Measurements from ENCODE around the gene CENPO.
"Not testable (repeated sequence)": the region's sequence is repeated elsewhere in the genome, so short reads cannot be mapped to it uniquely, and the experiment has no call there.

Gene CENPO

DNA sequence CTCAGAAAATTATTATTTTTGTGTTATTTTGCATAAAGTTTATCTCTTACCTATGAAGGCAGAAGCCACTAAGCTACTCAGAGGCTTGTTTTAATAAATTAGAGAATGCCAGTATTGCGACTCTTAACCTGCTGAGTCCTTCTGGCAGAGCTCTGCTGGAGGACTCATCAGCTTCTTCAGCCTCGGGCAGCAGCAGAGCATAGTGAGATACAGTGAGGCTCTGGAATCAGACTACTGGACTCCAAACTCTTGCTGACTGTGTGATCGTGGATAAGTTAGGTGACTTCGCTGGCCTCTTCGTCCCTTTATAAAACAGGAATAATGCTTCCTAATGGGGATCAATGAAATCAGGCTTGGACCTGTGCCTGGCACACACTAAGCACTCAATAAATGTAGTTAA lies 1.8 kb upstream of the CENPO start:
- DNase-seq = no peak

DNA sequence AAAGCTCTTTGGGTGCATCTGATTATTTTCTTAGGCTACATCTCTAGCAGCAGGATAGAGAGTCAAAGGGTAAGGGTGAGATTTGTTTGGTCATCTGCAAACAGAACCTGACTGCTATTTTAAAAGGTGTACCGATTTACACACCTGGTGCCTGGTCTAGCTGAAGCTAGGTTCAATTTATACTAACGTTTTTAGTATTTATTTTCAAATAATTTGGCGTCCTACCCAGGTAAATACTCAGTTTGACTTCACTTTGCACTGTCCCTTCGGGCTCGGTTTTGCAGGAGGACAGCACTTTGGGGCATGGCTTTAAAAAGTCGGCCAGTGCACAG lies 717 bp upstream of the CENPO start:
- no peak for DNase-seq

DNA sequence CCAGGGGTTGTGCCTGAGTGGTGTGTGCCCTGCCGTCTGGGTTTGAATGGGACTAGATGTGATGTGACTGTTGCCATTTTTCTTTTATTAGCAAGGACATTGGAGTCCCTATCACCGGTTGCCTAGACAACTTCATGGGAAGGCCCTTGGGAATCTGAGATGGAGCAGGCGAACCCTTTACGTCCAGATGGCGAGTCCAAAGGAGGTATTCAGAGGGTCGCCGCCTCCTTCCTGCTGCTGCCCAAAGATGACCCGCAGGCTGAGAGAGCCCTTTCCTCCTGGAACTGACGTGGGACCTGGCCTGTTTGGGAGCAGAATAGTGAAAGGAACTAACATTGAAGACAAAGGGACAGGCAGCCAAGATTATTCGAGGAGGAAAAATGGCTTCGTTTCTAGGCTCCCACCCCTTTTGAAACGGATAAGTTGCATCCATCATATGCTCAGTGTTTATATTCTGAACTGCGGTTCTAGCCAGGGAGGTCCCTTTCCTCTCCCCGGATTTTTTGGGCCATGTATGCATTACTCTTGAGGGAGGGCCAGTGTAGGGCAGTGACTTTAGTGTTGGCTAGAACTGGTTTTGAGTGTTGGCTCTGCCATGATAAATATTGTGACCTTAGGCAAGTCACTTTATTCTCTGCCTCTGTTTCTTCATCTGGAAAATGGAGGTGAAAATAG lies 673 bp downstream of the CENPO start:
- DNase-seq = no peak

DNA sequence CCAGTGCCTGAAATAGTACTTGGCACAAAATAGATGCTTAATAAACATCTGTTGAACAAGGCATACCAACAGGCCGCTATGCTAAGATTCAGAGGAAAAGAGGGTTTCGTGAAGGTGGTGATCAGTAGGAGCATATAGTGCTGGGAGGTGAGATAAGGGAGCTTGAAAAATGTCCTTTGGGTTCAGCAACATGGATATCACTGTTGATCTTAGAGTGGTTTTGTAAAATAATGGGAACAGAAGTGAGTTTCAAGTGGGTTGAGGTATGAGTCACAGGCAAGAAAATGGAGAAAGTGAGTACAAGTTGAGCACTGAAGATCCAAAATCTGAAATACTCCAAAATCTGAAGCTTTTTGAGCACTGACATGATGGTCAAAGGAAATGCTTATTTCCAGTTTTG lies 4.4 kb downstream of the CENPO start:
- no peak for DNase-seq

DNA sequence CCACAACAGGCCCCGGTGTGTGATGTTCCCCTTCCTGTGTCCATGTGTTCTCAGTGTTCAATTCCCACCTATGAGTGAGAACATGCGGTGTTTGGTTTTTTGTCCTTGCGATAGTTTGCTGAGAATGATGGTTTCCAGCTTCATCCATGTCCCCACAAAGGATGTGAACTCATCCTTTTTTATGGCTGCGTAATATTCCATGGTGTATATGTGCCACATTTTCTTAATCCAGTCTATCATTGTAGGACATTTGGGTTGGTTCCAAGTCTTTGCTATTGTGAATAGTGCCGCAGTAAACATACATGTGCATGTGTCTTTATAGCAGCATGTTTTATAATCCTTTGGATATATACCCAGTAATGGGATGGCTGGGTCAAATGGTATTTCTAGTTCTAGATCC lies 7.3 kb downstream of the CENPO start:
- not testable (repeated sequence) for DNase-seq

DNA sequence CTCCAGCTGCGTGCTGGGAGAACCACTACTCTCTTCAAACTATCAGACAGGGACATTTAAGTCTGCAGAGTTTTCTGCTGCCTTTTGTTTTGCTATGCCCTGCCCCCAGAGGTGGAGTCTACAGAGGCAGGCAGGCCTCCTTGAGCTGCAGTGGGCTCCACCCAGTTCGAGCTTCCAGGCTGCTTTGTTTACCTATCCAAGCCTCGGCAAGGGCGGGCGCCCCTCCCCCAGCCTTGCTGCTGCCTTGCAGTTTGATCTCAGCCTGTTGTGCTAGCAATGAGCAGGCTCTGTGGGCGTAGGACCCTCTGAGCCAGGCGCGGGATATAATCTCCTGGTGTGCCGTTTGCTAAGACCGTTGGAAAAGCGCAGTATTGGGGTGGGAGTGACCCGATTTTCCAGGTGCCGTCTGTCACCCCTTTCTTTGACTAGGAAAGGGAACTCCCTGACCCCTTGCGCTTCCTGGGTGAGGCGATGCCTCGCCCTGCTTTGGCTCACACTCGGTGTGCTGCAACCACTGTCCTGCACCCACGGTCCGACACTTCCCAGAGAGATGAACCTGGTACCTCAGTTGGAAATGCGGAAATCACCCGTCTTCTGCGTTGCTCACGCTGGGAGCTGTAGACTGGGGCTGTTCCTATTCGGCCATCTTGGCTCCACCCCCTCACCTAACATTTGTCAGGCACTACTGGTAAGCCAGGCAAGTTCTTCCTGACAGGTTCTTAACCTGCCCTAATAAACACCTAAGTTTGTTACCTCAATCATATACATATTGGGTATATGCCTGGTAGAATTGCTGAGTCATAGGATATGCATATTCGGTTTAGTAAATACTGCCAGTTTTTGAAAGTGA lies 12.8 kb downstream of the CENPO start:
- not testable (repeated sequence) for DNase-seq

DNA sequence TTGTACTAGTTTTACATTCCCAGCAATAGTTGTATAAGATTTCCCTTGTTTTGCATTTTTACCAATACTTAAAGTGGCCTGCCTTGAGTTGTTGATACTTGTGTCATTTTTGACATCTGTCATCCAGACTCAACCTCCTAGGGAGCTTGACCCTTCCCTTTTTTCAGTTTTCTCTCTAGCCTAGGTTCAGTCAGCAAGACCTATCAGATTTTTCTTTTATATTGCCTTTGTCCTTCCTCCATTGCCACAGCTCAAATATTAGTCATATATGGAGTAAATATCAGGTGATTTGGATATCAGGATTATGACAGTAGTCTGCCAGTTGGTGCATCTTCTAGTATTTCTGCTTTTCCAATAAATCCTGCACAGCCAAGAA lies 13.4 kb downstream of the CENPO start:
- DNase-seq = no peak

DNA sequence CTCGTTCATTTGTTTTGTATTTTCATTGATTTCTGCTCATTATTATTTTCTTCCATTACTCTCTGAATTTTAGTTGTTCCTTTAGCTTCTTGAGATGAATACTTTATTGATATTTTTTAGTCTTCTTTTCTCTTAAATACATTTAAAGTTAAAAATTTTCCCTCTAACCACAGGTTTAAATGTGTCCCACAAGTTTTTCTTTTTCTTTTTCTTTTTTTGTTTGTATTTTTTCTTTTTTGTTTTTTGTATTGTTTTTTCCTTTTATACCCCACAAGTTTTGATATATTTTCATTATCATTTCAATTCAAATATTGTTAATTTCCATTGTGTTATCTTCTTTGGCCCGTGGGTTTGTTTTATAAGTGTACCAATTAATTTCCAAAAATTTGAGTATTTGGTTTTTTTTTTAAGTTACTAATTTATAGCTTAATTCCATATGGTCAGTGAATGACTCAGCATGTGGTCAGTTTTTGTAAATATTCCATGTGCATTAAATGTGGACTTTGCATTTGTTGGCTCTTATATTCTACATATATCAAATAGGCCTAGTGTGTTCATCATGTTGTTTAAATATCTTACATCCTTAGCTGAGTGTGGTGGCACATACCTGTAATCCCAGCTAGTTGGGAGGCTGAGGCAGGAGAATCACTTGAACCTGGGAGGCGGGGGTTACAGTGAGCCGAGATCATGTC lies 16.2 kb downstream of the CENPO start:
- DNase-seq = no peak

DNA sequence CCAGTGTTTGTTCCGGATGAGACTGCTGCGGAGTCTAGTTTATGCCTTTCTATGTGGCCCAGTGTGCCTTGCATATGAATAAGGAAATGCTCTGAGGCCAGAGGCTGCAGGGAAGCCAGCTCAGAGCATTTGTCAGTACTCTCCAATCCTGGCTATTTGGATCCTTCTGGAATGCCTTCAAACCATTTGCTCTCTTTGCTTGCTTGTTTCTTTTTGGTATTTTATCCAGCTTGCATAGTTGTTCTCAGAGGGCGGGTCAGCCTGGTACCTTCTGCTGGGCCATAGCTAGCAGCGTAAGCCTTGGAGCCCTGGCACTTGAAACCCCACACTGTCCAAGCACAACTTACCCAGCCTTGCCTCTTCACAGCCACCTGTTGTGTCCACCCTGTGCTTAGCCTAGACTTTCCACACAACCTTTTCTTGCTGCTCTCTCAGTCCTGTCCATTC lies 20.5 kb downstream of the CENPO start:
- DNase-seq = no peak

DNA sequence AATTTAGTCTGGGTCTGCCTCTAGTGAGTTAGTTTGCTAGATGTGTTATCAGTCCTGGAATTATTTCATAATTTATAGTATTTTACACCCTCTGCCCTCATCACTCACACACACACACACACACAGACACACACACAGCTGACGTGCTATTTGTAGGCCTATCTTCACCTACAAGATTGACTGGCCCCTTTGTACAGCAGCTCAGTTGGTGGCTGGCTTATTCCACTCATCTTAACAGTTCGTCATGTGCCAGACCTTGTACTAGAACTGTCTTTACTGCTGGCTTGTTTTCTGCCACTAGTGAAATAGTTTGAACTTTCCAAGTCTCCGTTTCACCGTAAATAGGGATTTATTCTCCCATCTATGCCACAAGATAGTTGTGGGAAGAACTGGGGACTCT lies 21.3 kb downstream of the CENPO start:
- no peak for DNase-seq

DNA sequence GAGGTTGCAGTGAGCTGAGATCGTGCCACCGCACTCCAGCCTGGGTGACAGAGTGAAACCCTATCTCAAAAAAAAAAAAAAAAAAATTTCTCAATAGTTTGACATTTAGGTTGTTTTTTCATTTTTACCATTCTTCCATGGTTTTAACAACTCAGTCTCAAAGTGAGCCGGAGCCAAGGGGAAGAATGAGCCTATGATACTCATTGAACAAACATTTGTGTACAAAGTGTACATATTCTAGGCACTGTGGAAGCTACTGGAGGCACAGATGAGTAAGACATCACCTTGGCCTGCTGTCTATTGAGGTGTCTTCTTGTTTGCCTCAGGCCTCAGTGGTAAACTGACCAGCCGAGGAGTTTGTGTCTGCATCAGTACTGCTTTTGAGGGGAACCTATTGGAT lies 21.9 kb downstream of the CENPO start:
- DNase-seq = no peak

DNA sequence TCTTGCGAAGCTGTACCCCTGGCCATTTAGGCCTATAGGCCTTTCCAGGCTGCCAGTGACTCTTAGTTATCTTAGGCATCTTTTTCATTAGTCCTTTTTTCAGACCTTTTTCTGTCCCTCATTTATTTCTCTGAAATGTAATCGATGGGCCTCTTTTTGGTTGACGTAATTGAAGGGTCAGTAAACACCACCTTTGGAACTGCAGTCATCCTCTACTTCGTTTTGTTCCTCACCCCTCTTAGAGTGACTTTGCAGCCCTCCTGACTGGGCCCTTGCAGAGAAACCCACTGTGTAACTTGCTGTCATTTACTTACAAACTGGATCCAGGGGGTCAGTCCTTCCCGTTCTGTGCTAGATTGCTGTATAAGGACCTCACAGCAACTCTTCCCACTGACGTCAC lies 23.2 kb downstream of the CENPO start:
- no peak for DNase-seq

DNA sequence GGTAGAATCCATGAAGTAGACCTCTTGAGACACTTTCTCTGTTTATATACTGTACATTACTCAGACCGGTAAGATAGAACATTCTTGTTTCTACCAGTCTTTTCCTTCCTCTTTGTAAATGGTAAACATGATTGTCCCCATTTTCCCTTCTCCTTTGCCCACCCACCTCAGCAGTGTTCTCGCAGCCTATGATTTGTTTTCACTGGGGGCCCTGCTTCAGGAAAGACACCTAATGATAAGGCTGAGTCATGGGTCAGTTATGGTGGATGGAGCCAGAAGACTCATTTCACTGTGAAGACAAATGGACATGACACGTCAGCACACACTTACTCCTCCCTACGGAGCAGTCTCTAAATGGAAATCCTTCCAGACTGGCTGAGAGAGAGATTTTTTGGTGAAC lies 23.7 kb downstream of the CENPO start:
- peak; percentile 85 for DNase-seq

DNA sequence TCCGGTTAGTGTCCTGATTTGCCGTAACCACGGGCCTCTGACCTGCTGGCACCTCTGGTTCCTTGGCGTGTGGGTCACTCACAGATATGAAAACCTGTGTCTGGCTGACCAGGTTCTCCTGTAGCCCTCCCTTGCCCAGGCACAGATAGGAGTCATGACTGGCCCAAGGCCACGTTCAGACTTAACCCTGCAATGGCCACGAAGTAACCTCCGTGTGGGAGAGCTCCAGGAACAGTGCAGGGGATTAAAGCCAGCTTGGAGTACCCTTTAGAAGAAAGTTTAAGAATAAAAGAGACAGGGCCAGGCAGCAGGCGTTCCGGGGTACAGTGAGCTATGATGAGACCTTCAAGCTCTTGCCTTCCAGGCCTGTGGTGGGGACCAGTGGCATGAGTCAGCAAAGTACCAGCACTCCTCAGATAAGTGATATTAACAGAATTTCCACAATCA lies 25.5 kb downstream of the CENPO start:
- DNase-seq = peak; percentile 16

DNA sequence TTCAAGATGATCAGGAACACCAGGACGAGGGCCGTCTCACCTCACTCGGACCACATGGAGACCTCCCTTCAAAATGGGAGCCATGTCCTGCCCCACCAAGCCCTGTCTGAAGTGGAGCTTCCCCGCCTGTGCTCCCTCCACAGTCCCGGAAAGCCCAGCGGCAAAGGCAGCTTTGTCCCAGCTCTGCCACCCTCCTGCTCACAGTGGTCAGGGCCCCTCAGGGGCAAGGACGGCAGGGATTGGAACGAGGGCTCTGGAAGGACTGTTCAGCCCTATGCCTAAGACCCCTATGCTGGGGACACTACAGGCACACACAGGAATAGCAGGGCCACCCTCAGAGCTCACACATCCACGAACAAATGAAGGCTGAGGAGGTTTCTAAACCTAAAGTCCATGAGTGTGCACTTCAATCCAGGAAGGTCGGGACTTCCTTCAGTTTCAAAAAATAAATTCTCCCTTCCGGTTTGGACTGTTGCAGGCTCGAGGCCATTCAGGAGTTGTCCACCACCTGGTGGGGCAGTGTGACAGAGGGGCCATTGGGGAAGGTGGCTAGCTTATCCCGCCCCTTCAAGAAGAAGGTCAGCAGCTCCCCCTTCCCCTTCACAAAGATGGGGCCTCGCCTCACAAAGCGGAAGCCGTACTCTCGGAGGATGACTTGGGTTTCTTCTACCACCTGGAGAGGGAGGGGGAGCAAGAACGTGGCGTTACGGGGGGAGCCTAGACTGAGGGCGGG lies 26.4 kb downstream of the CENPO start:
- DNase-seq = no peak

DNA sequence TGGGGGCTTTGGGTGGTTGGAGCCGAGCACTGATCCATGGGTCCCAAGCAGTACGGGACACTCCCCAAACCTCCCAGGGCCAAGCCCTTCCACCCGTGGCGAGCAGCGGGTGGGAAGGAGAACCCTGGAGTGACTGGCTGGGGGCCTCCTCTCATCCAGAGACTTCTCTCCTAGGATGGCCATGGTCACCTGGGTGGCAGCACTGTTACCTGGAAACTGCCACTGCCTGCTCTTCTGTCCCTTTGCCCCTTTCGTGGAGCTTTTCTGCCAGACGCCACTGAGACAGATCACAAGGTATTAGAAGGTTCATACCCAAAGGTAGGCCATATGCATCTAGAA lies 26.9 kb downstream of the CENPO start:
- DNase-seq = no peak

DNA sequence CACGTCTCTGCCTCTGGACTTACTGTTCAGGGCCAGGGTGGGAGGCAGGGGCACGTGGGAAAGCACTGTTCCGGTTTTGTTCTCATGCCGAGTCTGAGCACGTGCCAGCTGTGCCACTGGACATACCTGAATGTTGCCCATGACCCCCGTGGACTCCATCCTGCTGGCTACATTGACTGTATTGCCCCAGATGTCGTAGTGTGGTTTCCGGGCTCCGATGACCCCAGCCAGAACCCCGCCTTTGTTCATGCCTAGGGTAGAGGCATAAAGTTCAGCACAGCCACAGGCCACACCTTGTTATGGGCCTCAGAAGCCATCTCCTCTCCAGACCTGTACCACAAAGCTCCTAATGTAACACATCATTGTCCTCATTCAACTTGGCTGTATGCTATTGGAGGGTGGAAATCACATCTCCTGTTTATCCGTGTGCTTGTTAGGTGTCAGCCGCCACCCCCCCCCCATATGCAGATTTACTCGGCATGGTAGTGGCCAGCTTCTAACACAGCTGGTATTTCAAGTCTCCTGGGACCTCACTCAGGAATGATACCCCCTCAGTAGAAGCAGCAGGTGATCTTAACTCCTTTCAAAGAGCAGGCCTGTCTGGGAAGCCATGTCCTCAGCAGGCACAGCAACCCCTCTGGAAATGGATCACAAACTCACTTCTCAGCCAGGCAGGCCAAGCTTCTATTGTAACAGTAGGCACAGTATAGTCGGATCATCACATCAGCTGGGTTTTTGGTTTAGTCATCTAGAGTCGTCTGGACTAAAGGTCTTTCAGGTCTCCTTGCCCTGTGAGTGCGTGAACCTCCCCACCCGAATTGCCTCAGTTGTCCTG lies 27.6 kb downstream of the CENPO start:
- no peak for DNase-seq

DNA sequence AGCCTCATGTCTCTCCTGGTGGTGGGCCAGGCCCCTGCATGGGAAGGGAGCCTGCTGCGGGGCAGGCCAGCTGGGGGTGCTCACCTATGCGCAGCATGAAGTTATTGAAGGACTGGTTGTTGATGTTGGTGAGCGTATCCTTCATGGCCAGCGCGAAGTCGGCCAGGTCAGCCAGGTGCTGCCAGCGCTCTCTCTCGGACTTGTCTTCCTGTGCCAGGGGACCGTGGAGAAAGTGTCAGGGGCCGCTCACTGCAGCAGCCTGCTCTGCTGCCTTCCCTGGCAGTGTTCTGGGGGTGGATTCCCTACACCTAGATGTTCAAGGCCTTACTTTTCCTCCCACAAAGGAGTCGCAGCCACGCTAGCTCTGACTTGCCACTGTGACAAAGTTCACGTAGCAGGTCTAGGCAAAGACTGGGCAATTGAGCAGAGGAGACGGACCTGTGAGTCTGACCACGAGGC lies 28.2 kb downstream of the CENPO start:
- DNase-seq = no peak

DNA sequence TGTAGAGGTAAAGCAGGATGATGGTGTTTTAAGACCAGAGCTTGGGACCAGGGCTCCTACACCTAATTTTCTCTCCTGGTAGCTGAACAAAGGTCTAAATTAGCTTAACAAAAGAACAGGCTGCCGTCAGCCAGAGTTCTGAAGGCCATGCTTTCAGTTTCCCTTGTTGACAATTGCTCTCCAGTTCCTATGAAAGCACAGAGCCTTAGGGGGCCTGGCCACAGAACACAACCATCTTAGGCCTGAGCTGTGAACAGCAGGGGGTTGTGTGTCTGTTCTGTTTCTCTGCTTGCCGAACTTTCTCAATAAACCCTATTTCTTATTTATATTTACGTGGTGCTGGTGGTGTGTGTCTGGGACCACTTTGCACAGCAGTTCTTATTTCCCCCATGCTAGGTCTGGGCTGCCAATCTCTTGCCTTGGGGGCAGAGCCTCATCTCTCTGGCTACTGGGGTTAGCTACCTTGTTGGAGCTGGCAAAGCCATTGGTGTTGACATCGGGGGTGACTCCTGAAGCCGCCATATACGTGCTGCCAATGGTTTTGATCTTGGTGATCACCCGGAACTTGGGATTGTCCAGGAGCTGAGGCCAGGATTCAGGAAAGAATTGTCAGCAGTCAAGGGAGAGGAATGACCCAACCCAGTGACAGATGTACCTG lies 29.0 kb downstream of the CENPO start:
- DNase-seq = no peak

DNA sequence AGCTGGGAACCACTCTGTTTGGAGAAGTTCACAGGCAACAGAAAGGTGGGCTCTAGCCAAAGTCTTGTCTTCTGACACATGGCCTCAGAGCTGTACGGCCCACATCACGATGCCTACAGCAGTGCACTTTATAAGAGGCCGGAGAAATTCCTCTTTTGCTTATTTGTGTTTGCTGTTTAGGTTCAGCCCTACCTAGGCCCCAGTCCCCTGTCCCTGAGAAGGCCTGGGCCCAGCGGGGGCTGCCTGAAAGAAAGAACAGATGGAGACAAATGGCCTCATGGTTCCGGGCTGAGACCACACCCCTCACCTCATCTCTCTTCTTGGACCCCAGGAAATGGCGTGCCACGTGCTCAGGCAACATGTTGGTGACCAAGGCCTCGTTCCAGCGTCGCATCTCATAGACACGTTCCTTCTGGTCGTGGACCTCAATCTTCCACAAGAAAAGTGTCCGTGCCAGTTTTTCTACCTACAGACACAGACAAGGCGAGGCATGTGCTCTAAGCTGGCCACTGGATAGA lies 30.9 kb downstream of the CENPO start:
- no peak for DNase-seq
